HepG2 (cell line): ENCODE data around the gene KIF23. TPM values are rescaled to one million over a fixed set of nuclear protein-coding genes. Genes with fewer than 3 reads are reported as not detected.

Source experiments
- AFF4 ChIP-seq: sonication (generic); formaldehyde crosslinking; IDR thresholded peaks from 2 replicates; pipeline ENCODE4 v1.4.0; 2020; ENCODE audit warnings: missing genetic modification reagents
- CREM ChIP-seq, 2 experiments: sonication (generic) in 1 of 2; formaldehyde crosslinking in 1 of 2; IDR thresholded peaks; 2 replicates each; pipeline versions ENCODE4 v1.4.0 to v1.6.1; 2016 to 2020; ENCODE audit warnings: antibody characterized with exemption in 1 of 2, mild to moderate bottlenecking in 1 of 2, missing genetic modification reagents in 1 of 2
- FOXP1 ChIP-seq, 2 experiments: fragments of 450-650 bp in 1 of 2; IDR thresholded peaks; 2 replicates each; pipeline ENCODE4 v1.6.1; 2017 to 2018; ENCODE audit warnings: antibody characterized with exemption in 1 of 2
- NFAT5 ChIP-seq: sonication (generic); formaldehyde crosslinking; IDR thresholded peaks from 2 replicates; pipeline ENCODE4 v1.4.0; 2020; ENCODE audit warnings: missing genetic modification reagents
- NFYC ChIP-seq: IDR thresholded peaks from 2 replicates; pipeline ENCODE4 v1.6.1; 2016; ENCODE audit warnings: missing genetic modification reagents, missing compliant biosample characterization
- NONO ChIP-seq, 2 experiments: fragments of 450-650 bp in 1 of 2; sonication (generic) in 1 of 2; formaldehyde crosslinking in 1 of 2; IDR thresholded peaks in 1 of 2; conservative IDR thresholded peaks in 1 of 2; 2 replicates each; pipeline versions ENCODE4 v1.6.1 to v1.8.0; 2017 to 2022; ENCODE audit warnings: mild to moderate bottlenecking in 1 of 2, missing genetic modification reagents in 1 of 2, moderate library complexity in 1 of 2
- POLR2G ChIP-seq: fragments of 200-400 bp; formaldehyde crosslinking; IDR thresholded peaks from 2 replicates; pipeline ENCODE4 v1.6.1; 2018; ENCODE audit warnings: mild to moderate bottlenecking, low read depth, low read length, moderate library complexity
- PPARG ChIP-seq: conservative IDR thresholded peaks from 2 replicates; pipeline ENCODE4 v1.6.1; 2016; ENCODE audit warnings: missing biosample characterization, missing genetic modification reagents
- RNF2 ChIP-seq: fragments of 450-650 bp; conservative IDR thresholded peaks from 2 replicates; pipeline ENCODE4 v1.6.1; 2016; ENCODE audit warnings: low read depth
- RXRB ChIP-seq: IDR thresholded peaks from 2 replicates; pipeline ENCODE4 v1.6.1; 2016; ENCODE audit warnings: borderline replicate concordance, missing genetic modification reagents, missing compliant biosample characterization
- SMAD3 ChIP-seq: sonication (generic); formaldehyde crosslinking; IDR thresholded peaks from 2 replicates; pipeline ENCODE4 v1.4.0; 2020; ENCODE audit warnings: missing genetic modification reagents
- ZBTB46 ChIP-seq: sonication (generic); formaldehyde crosslinking; IDR thresholded peaks from 2 replicates; pipeline ENCODE4 v1.4.0; 2020; ENCODE audit warnings: mild to moderate bottlenecking, missing genetic modification reagents, borderline replicate concordance
- ZNF253 ChIP-seq: sonication (generic); formaldehyde crosslinking; IDR thresholded peaks from 2 replicates; pipeline ENCODE4 v1.8.0; 2022; ENCODE audit warnings: mild to moderate bottlenecking, missing genetic modification reagents, borderline replicate concordance
- ZNF263 ChIP-seq: sonication (generic); formaldehyde crosslinking; IDR thresholded peaks from 2 replicates; pipeline ENCODE4 v1.4.0; 2020; ENCODE audit warnings: missing genetic modification reagents
- ZNF704 ChIP-seq: sonication (generic); formaldehyde crosslinking; IDR thresholded peaks from 2 replicates; pipeline ENCODE4 v1.8.1; 2023; ENCODE audit warnings: mild to moderate bottlenecking, inconsistent platforms, moderate library complexity, missing genetic modification reagents, borderline replicate concordance
- polyA plus RNA-seq, 8 experiments: library from polyadenylated mRNA; depleted of rRNA in 3 of 8; stranded (reverse) in 7 of 8; unstranded in 1 of 8; fragments of >200 nt; fragmentation: Illumina TruSeq in 4 of 8; extraction: Trizol in 4 of 8; gene quantifications; 2 replicates each; pipeline versions ENCODE4 v1.2.1 to v1.2.3, GENCODE V29; 2011 to 2016; ENCODE audit warnings: low read depth in 4 of 8, missing spikeins in 1 of 8, mixed read lengths in 1 of 8; ENCODE audit not compliant: insufficient read depth in 1 of 8
- total RNA-seq, 5 experiments: library from RNA; depleted of rRNA; stranded (reverse); fragments of >200 nt; fragmentation: Illumina TruSeq; extraction: Trizol; gene quantifications; 2 replicates each; pipeline ENCODE4 v1.2.3, GENCODE V29; 2016; ENCODE audit warnings: low read depth in 1 of 5

KIF23 gene
- total and polyA plus RNA-seq, 2 of the 13 experiments (the other 11 are each of a cell fraction or from before 2014, with no cell fraction given) = 11.3 to 38.1 TPM

GRCh38 chr15:69413822-69414700, at the start of gene KIF23 (continued):
- no peak for TF ChIP-seq AFF4 (CRISPR knock-in tag)
- no peak for TF ChIP-seq ZBTB46 (CRISPR knock-in tag)
- no peak for TF ChIP-seq NONO (IDR thresholded peaks at IDR 0.05)
- TF ChIP-seq NONO (CRISPR knock-in tag; conservative IDR thresholded peaks at IDR 0.05) = peak; percentile 71
- TF ChIP-seq ZNF263 (CRISPR knock-in tag) = no peak
- TF ChIP-seq CREM (IDR thresholded peaks at IDR 0.05) = peak; percentile 91
- TF ChIP-seq CREM (CRISPR knock-in tag; IDR thresholded peaks at IDR 0.05) = no peak
- TF ChIP-seq FOXP1 (IDR thresholded peaks at IDR 0.05) = no peak
- TF ChIP-seq FOXP1 (CRISPR knock-in tag; IDR thresholded peaks at IDR 0.05) = no peak
- TF ChIP-seq RXRB (CRISPR knock-in tag) = no peak
- peak; percentile 47; the same call in 1 of the 2 replicates for TF ChIP-seq SMAD3 (CRISPR knock-in tag)
- peak; percentile 12; the same call in 1 of the 2 replicates for TF ChIP-seq ZNF253
- TF ChIP-seq PPARG (CRISPR knock-in tag) = 0 out of 2 replicates have a peak, but pooled peaks have one; percentile 41
- TF ChIP-seq NFYC (CRISPR knock-in tag) = peak; percentile 94
- TF ChIP-seq ZNF704 (CRISPR knock-in tag) = no peak
- TF ChIP-seq RNF2 = no peak; the same call in 1 of the 2 replicates
- peak; percentile 62 for TF ChIP-seq POLR2G
- peak; percentile 45; the same call in 1 of the 2 replicates for TF ChIP-seq NFAT5
